Suprapubic skin (tissue), 4 donors: ENCODE measurements around the gene LCNL1.

Experiments used
- CTCF ChIP-seq, 2 donors: fragments of 200-600 bp in 1 of 2; fragments of 450-650 bp in 1 of 2; sonication (generic) in 1 of 2; IDR thresholded peaks; one replicate each; pipeline ENCODE4 v1.5.1; 2016 to 2019; ENCODE audit warnings: antibody characterized with exemption in 2 of 2, mild to moderate bottlenecking in 1 of 2, moderate library complexity in 1 of 2
- EP300 ChIP-seq: sonication (generic); formaldehyde crosslinking; IDR thresholded peaks from one replicate; pipeline ENCODE4 v1.6.1; 2017; ENCODE audit warnings: antibody characterized with exemption
- POLR2A ChIP-seq, 2 donors: fragments of 450-650 bp; IDR thresholded peaks; one replicate each; pipeline ENCODE4 v1.6.1; 2017; ENCODE audit warnings: antibody characterized with exemption in 2 of 2, mild to moderate bottlenecking in 2 of 2, moderate library complexity in 2 of 2
- POLR2AphosphoS5 ChIP-seq, 3 donors: sonication (generic); formaldehyde crosslinking; IDR thresholded peaks; one replicate each; pipeline ENCODE4 v1.6.1; 2017; ENCODE audit warnings: antibody characterized with exemption in 3 of 3

DNA sequence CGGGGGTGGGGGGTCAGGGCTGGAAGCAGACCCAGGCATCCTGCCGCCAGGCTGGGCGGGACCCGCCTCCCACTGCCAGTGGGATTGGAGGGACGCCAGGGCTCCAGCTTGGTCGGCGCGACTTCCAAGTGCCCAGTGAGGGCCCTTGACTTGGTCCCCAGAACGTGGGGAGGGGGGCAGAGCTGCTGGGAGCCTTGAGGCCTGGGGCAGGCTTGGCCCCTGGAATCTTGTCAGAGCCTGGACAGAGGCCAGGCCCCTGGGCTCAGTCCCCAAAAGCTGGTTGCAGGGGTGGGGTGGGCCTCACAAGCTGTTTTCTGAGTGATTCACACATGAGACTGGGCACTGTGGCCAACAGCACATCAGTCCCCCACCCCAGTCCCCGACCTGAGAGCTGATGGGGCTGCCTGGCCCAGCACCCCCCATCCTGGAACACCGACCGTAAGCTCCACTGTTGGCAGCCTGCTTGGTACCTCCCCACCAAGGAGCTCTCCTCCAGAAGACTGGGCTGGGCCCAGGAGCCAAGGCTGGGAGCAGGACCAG, 13.0 kb downstream of the LCNL1 start:
- TF ChIP-seq POLR2AphosphoS5 (IDR thresholded peaks at IDR 0.05) (no peak), CTCF (IDR thresholded peaks at IDR 0.05) (no peak), POLR2A (IDR thresholded peaks at IDR 0.05) (no peak), EP300 (no peak)
